Measurements from ENCODE around the gene EXOC4.

The EXOC4 gene

DNA sequence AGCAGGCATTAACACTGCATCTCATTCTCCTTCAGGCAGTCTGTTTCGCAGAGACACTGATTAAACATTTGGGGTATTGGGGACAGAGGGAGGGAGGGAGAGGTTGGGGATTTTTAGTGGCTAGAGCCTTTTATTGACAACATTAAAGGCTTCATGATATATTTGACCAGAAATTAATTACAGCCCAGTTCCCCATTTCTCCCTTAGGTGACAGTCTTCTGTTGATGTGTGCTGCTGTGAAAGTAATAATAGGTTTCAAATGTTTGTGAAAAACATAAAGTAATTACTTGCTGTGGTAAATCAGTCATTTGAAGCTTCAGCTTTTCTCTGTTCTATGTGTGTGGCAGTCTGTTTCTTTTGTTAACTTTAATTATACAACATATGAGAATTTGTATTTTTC, 769.0 kb downstream of the EXOC4 start:
- DNase-seq, result no peak

DNA sequence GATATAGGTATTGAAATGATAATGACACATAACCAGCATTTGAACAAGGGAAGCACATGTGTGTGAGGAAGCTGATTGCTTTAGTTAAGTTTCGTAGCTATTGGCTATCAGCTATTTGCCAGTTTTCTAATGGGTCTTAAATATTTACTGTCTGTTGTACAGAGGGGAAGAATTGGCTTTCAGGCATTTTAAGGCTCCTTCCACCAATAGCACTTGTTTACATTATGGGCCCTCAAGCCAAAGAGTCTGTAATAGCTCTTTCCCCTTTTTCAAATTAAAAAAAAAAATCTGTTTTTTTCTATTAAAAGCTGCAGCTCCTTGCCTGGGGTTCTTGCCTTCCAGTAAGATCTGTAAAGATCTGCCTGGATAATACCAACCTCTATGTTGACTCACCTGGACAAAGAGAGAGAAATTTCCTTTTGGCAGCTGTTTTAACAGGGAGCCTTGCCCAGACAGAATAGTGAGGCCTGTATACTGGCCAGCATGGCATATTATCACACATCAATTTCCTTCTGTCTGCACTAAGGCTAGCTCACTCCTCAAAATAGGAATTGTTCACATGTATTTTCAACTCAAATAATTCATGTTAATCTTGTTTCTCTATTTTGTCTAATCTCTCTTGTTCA, 769.5 kb downstream of the EXOC4 start:
- DNase-seq, result no peak

DNA sequence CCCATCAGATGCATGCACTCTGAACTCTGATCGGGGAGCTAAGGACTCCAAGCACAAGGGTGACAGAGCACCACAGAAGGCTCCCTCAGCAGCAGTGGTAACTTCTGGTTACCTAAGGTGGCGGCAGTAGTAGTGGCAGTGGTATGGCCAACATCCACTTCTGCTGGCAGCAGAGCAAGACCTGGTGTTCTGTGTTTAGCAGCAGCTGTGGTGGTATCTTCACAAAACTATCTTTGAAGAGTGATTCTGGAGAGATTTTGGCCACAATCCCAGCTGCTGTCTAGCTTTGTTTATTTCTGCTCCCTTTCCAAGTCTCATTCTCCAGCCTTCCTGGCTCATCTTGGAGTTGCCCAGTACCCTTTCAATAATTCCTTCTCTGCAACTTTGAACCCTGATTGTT, 771.9 kb downstream of the EXOC4 start:
- no peak for DNase-seq

- no peak for DNase-seq
These were observed 776.0 kb downstream of the EXOC4 start for GRCh38 chr7:134028853-134029252.

DNA sequence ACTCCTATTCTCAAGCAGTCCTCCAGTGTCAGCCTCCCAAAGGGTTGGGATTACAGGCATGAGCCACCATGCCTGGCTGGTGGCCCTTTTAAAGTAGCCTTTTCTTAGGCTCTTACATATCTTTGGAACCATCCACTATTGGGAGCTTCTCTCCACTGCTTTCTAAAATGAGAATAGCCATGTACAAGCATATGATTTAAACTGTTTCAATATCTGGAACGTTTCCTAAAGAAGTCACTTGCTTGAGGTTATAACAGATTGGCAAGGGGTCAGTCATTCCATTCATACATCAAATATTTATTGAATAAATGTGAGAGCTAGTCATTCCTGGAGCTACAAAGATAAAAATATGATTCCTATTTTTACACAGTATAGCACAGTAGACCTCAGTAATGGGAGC, 776.9 kb downstream of the EXOC4 start:
- no peak for DNase-seq

- DNase-seq, result no peak
These were observed 777.6 kb downstream of the EXOC4 start for GRCh38 chr7:134030460-134030865.

GRCh38 chr7:134031835-134032617, 779.1 kb downstream of the EXOC4 start:
- DNase-seq, result no peak

GRCh38 chr7:134034652-134035051, 781.8 kb downstream of the EXOC4 start:
- DNase-seq, result no peak

GRCh38 chr7:134037991-134038390, 785.1 kb downstream of the EXOC4 start:
- DNase-seq, result no peak

DNA sequence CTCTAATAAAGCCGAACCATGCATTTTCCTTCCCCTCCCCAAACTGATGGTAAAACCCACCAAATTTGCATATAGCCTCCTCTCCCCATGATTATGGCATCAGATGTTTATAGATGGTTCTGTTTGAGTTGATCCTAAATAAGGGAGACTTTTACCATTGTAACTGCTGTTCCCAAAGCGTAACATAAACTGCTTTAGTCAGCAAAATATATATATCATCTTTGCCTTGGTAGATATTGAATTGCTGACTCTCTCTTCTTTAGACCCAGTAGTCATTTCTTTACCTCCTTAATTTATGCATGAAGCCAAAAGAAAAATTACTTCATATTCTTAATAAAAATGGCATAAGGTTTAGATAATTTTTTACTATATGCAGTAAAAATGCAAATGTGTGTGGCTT, 788.1 kb downstream of the EXOC4 start:
- DNase-seq, result no peak

DNA sequence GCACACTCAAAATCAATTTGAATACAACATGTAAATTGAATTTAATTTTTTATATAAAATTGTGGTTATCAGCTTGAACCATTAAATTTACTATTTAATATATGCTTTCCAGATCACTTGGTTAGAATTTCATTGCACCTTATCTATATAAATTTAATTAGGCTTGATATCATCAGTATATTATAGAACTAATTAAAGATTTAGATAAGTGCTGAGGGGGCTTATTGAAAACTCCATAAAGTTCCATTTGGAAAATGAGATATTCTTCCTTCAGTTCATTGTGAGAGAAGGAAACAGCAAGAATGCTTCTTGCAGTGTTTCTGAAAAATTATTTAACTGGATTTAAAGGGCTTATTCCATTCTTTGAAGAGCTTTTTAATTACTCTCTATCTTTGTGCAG, 788.6 kb downstream of the EXOC4 start:
- no peak for DNase-seq

DNA sequence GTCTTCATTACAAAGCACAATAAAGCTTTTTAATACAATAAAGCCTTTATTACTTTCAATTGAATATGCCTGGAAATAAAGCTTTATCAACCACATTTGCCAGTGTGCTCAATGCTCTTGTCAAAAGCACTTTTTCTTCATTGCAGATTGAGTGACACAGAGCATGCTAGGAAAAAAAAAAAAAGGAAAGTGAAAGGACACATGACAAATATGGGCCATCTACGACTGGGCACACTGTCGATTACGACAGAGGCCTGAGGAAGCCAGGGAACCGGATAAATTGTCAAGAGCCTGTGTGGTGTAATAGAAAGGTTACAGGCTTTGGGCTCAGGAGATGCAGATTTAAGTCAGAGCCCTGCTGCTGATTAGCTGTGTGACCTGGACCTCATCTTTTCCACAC, 789.4 kb downstream of the EXOC4 start:
- DNase-seq, result no peak

GRCh38 chr7:134044682-134045081, 791.8 kb downstream of the EXOC4 start:
- DNase-seq, result no peak

DNA sequence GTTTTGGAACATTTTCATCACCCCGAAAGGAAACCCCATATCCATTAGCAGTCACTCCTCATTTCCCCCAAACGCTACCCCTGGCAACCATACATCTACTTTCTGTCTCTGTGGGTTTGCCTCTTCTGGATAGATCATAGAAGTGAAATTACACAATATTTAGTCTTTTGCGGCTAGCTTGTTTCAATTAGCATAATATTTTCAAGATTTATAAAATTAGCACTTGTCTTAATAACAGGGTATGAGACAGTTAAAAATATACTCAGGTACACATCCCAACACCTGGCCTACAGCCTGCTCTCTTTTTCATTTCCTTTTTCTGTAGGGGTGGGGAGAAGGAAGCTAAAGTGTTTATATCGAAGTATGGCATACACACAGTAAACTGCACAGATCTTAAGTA, 792.8 kb downstream of the EXOC4 start:
- DNase-seq, result no peak

DNA sequence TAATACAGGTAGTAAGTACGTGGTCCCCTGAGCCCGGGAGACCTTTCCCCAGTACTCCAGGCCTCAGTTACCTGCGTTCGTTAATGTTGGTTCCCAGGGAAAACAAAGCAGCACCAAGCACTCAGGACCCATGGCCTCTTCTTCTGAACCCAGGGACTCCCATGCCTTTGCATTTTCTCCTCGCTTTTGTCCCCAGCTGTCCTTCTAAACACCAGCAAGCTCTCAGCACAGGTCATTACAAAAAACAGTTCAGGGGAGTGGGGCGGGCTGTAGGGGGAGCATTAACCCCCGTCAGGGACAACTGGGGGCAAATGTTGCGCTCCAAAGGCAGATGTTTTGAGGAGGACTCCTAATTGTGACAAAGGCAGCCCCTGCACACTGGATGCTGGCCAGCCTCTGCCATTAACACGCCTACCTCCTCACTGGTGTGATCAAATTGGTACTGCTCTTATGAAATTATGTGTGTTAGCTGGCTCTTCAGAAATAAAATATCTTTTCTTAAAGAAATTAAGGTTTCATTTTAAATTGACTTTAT, 793.8 kb downstream of the EXOC4 start:
- no peak for DNase-seq

DNA sequence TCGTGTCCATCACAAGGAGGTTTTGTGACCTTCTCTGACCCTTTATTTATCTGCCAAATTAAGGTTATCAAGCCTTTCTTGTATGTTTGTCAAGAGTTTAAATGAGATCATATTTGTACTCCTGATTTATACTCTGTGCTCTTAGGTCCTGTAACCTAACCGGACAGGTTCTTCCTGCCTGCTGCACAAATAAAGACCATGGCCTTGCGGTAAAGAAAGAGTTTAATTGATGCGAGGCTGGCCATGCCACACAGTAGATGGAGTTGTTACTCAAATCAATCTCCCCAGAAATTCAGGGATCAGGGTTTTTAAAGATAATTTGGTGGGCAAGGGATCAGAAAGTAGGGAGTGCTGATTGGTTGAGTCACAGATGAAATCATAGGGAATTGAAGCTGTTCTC, 794.8 kb downstream of the EXOC4 start:
- DNase-seq, result no peak

GRCh38 chr7:134048166-134048565, 795.3 kb downstream of the EXOC4 start:
- DNase-seq, result no peak

GRCh38 chr7:134051020-134051419, 798.1 kb downstream of the EXOC4 start:
- no peak for DNase-seq

DNA sequence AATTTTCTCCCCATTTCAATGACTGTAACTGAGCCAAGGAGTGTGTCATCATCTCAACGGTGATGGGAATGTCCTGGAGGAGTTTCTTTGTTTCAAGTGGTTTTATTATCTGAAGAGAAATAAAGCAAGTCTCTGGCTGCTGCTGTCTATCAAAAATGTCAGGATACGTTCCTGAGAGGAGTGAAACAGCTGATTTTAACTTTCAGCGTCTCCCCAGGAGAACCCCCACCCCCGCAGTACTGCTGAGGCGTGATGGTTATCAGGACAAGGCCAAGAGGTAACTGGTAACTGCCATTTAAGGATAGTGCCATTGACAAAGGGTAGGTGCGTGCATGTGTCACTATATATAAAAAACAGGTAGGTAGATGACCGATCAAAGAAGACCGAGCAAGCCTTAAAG, 803.9 kb downstream of the EXOC4 start:
- no peak for DNase-seq

GRCh38 chr7:134058521-134058920, 805.6 kb downstream of the EXOC4 start:
- DNase-seq, result no peak

DNA sequence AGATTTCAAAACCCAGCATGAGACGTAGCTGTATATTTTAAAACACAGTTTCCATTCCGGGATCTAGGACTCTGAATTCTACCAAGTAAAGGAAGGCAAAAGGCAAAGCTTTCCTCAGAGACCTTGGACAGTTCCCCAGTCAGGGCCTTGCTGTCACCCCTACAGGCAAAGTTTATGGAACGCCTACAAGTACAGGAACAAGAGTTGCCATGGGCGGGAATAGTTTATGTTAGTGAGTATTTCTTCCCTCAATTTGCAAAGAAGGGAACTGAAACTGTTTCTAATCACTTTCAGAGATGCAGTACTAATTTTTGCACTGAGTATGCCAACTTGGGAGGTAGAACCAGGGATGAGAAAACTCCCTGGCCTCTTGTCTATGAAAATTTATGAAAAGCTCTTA, 806.1 kb downstream of the EXOC4 start:
- DNase-seq, result no peak

GRCh38 chr7:134059921-134060320, 807.0 kb downstream of the EXOC4 start:
- no peak for DNase-seq

- no peak for DNase-seq
These were observed 808.0 kb downstream of the EXOC4 start for GRCh38 chr7:134060874-134061273.

DNA sequence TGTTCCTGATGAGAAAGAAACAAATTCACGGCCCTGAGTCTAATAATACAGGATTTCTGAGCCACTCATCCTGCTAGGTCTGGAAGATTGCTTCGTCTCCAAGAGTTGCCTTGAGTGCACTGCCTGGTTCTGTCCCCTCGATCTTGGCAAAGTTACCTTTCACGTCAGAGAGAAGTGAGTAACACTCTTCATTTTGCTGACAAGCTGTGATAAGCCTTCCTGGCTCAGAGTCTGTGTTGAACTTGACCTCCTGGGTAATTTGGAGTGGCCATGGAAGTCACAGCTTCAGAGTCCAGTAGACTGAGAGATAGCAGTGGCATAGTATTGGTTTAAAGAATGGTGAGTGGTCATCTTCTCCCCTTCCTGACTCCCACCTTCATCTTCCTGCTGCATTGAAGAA, 809.6 kb downstream of the EXOC4 start:
- no peak for DNase-seq

- no peak for DNase-seq
These were observed 812.5 kb downstream of the EXOC4 start for GRCh38 chr7:134065415-134065814.

All from activated effector memory CD4-positive, alpha-beta T cell treated with anti-CD3 and anti-CD28 coated beads, Interleukin-2, amount 50 U/mL, for 16 hours (primary cell).